Suprapubic skin (tissue), 4 donors: Measurements from ENCODE around the gene SMARCC1.

Experiments used
- CTCF ChIP-seq, 2 donors: fragments of 200-600 bp in 1 of 2; fragments of 450-650 bp in 1 of 2; sonication (generic) in 1 of 2; IDR thresholded peaks; one replicate each; pipeline ENCODE4 v1.5.1; 2016 to 2019; ENCODE audit warnings: antibody characterized with exemption in 2 of 2, mild to moderate bottlenecking in 1 of 2, moderate library complexity in 1 of 2
- POLR2A ChIP-seq, 2 donors: fragments of 450-650 bp; IDR thresholded peaks; one replicate each; pipeline ENCODE4 v1.6.1; 2017; ENCODE audit warnings: antibody characterized with exemption in 2 of 2, mild to moderate bottlenecking in 2 of 2, moderate library complexity in 2 of 2
- POLR2AphosphoS5 ChIP-seq, 3 donors: sonication (generic); formaldehyde crosslinking; IDR thresholded peaks; one replicate each; pipeline ENCODE4 v1.6.1; 2017; ENCODE audit warnings: antibody characterized with exemption in 3 of 3

GRCh38 chr3:47804577-47804976, 22.9 kb upstream of the SMARCC1 start:
- no peak for TF ChIP-seq POLR2A (IDR thresholded peaks at IDR 0.05)
- no peak for TF ChIP-seq CTCF (IDR thresholded peaks at IDR 0.05)
- TF ChIP-seq POLR2AphosphoS5 (IDR thresholded peaks at IDR 0.05), result no peak
